ENCODE measurements around the gene CHSY1.

The CHSY1 gene

DNA sequence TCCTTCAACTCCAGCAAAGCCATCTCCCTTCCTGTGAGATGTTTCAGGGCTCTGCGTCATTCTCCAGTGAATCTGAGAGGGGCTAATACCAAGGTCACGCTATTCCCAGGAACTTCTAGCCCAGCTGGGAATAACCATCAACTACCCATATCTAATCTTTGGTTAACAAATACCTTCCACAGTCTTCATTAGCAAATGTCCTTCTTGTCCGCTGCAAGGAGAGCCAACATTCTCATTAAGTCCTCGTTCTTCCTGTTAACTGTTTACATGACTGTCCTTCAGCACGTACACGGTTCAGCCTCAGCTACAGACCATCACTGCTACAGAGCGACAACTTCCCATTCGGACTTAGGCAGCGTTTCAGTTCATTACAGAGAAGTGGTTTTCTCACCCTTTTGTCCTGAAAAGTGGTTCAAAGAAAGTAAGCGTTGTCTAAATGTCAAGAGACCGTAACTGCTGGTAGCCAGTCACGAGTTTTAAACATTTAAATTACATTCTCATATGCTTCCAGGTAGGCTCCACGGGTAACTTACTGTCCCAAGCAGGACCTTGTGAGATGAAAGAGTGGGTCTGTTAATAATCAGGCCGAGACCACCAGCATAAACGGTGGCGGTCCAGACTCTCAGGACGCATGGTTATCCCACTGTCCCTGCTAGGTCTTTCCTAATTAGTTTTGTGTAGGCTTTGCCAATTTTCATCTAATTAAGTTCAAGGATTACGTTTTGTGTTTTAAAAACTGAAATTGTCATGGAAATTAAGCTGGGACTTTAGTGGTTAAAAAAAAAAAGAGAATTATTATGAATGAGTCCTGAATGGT lies 63.8 kb downstream of the CHSY1 start:
- DNase-seq (ENCODE audit: low read depth): no peak

DNA sequence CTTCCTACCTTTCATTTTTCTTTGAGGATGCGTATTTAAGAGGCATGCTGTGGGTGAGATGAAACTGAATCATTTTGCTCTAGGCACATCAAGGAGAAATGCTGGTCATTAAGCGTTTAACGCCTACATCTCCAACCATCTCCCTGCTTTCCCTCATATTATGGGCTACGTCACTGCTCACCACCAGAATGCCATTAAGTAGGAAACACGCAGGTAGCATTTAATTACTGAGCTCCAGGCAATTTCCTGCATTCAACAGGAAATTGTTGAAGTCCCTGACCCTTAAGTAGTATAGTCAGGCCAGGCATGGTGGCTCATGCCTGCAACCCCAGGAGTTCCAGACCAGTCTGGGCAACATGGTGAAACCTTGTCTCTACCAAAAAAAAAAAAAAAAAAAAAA lies 66.1 kb downstream of the CHSY1 start:
- no peak for DNase-seq (ENCODE audit: low read depth)

DNA sequence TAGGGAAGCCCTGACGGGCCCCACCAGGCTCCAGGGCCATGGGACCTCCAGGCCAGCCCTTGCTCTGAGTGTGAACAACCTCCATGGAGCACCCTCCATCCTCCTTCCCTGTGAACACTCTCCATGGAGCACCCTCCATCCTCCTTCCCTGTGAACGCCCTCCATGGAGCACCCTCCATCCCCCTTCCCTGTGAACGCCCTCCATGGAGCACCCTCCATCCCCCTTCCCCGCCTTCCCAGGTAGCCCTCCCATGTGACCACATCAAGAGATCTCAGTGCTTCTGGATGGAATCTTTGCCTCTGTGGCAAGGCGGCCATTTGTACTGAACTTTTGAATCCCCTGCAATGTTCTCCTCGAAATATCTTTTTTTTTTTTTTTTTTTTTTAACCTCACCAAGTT lies 66.5 kb downstream of the CHSY1 start:
- DNase-seq (ENCODE audit: low read depth): no peak

DNA sequence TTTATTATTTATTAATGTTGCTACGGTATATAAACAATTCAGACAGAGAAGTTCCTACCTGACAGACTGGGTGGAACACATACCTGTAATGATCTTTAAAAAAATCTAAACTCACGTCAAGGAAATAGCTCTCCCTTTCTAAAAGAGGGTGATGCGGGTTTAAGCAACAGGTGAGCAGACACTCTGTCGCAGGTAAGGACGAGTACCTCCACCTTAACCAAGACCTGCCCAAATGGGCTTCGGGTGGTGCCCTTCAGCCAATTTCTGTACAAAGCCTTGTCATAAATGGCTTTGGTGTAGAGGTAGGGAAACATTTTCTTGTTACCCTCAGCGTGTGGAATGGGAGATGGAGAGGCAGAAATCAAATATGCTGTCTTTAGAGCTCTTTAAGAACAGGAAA lies 67.0 kb downstream of the CHSY1 start:
- DNase-seq (ENCODE audit: low read depth): no peak

DNA sequence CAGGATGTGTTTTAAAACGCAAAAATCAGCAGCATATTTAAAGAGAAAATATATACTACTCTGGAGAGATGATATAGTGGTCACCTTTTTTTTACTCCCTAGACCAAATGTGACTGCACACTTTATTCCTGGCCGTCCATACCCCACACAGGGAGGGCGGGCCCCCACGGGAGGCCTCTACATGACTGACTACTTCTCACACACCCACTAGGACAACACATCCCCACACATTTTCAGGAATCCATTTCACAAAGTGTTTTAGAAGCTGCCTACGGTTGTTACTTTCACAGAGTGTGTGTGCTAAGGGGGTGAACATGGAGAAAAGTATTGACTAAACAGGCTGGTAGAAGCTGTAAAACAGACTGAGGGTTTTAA lies 67.9 kb downstream of the CHSY1 start:
- DNase-seq (ENCODE audit: low read depth): no peak

DNA sequence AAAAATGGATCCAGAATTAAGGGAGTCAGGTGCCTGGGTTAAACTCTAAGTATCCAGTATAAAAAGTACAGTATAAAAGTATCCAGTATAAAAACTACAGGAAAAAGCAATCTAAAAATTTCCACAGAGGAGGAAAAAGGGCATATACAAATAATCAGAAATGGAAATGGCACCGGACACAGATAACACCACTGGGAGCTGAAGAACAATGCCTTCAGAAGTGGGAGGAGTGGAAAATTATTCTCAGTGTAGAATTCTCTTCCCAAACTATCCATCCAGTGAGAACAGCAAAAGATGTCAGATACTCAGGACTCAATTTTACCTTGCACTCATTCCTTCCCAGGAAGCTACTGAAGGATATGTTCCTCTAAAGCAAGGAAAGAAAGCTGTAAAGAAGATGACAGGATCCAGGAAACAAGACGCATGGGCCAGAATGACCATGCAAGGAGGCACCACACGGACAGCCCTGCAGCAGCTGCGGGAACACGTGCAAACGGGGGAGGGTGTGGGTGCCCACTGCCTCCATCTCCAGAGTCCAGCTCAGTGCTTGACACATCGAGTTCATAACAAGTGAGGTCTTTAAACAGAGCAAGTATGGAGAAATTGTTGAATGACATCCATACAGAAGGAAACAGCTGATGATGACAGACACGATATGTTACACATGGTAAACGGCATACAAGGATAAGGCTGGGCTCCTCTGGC lies 68.5 kb downstream of the CHSY1 start:
- DNase-seq (ENCODE audit: low read depth): no peak

DNA sequence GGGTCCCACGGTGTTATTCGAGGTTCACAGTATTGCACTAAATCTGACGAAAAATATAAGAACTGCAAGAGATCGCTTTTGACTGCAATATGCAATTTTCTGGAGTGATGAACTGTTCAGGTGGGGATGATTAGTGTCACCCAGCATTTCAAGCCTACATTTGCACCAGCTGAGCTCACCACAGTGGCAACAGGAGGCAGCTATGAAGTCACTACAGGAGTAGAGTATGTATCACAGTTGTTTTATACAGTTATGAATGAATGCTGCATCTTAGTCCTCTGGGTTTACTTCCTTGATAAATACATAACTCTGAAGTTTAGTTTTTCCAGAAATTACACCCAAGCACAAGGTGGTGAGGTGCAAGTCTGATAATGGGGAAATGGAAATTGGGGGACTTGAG lies 69.6 kb downstream of the CHSY1 start:
- no peak for DNase-seq (ENCODE audit: low read depth)

DNA sequence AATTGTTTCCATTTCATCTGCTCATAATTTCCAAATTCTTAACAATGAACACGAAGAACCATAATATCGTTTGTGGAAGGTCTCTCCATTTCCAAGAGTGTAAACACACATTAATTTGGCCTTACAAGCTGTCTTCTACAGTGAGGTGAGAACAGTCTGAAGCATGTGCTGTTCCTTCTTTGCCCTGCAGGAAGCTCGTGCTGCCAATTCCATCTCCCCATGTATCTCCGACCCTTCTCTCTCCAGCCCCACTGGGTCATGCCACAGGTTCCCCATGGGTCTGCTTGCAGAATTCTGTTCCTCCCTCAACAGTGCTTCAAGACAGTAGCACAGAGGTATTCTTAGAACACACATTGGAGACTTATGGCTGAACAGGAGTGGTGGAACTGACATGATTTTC lies 70.5 kb downstream of the CHSY1 start:
- no peak for DNase-seq (ENCODE audit: low read depth)

DNA sequence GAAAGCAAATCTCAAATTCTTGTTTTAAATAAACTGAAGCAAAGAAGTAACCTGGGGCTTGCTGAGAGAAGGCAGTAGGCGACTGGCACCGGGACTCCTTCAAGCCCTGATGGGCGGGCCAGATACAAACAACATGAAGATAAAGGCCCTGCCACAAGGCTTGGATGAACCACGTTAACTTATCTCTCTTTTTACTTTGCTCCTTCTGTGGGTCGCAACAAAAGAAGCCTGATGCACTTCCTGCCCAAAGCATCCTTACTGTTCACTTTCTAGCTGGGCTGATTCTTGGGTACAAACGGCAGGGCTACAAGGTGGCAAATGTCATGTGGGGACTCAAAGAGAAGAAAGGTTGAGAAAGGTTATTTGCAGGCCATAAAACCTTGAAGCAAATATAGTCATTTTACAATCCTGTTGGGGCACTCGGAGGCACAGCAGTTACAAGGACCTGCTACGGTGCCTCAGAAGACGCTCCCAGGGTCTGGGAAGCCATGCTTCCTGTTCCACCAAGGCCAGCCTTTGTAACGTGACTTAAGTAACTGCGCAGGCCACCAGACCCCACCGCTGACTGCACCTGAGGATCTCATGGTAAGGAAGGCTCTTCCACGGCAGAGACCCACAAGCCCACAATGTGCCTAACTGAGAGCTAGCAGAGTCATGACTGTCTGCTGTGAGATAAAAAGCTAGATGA lies 71.1 kb downstream of the CHSY1 start:
- no peak for DNase-seq (ENCODE audit: low read depth)

DNA sequence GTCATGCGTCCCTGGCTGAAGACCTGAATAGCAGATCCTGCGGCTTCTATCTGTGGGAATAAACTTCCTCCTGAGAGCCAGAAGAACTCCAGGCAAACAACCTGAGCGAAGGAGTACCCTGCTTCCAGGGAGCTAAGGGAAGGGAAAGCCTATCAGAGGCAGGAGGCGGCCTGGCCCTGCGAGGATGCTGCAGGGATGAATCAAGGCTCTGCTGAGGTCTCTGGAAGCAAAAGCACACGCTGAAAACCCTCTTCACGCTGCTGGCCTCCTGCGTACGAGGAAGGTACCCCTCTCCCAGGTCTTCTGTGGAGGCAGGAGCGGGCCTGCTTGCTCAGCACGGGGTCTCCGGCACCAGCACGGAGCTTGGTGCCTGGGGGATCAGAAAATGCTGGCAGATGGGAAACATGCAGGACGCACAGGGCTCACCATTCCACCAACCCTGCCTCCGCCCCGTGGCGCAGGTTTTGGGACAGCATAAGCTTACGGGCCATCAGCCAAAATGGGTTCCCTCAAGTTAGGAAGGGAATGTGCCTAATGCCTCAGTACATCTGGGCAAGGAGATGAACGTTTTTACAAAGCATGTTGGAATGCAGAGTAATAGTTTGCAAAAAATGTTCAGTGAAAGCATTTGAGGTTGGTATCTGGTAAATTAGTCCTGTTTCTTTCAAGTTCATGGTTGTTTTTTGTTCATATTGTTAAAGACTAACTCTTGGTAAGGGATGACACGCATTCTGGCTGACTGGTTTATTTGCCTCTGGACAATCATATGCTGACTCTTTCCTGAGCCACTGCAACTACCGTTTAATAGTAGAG lies 72.3 kb downstream of the CHSY1 start:
- DNase-seq (ENCODE audit: low read depth): no peak

DNA sequence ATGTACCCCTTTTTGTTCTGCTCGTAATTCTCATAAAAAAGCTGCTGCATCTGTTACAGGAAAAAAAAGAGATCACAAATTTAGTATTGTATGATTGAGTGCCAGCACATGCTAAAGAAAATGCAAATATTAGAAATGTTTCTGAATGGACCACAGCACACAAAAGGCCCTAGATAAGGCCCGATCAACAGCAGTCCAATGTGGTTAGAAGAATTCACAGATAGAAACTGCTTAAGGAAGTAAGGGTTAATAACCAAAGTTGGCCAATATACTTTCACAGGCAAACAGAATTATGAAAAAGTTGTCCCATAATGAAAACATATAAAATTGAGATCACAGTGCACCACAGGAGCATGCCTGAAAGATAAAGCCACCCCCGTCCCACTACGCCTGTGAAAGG lies 72.9 kb downstream of the CHSY1 start:
- no peak for DNase-seq (ENCODE audit: low read depth)

DNA sequence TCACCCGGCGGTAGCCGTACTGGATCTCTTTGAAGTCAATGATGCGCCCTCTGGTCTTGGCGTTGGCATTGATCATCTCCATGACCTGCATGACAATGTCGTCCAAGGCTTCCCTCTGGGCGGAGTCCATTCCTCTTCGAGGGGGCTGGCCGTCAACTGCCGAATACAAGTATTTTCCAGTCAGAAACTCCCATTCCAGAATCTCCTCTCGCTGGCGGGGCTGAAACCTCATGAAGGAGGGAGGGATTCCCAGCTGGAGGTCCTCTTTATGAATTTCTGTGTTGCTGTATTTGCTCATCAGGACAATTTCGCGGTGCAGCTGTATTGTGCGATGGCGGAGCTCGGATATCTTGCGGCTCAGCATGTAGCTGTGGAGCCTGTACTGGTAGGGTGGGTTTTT lies 73.4 kb downstream of the CHSY1 start:
- no peak for DNase-seq (ENCODE audit: low read depth)

DNA sequence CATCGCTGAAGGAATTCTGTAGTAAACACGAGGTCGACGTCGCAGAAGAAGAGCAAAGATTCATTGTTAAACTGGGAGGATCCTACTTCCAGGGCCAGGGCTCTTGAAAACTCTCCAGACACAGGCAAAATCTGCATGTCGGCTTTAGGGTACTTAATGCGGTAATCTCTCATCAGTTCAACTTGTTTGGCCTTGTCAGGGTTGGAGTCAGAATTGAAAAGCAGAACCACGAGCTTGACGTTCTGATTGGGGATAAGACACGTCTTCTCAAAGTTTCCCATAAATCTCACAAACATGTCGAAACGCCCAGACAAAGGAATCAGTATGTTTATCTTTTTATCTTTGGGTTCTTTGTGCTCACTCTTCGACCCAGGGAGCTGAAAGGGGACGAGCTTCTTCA lies 74.0 kb downstream of the CHSY1 start:
- no peak for DNase-seq (ENCODE audit: low read depth)

DNA sequence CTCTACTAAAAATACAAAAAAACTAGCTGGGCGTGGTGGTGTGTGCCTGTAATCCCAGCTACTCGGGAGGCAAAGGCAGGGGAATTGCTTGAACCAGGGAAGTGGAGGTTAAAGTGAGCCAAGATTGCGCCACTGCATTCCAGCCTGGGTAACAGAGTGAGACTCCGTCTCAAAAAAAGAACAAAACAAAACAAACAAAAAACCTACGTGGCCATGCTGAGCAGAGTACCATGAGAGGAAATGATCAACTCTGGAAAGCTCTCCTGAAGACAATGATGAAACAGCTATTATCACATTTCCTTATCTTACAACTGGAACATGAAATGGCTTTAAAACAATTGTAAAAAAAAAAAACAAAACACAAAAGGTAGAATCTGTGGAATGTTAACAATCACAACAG lies 75.2 kb downstream of the CHSY1 start:
- no peak for DNase-seq (ENCODE audit: low read depth)

DNA sequence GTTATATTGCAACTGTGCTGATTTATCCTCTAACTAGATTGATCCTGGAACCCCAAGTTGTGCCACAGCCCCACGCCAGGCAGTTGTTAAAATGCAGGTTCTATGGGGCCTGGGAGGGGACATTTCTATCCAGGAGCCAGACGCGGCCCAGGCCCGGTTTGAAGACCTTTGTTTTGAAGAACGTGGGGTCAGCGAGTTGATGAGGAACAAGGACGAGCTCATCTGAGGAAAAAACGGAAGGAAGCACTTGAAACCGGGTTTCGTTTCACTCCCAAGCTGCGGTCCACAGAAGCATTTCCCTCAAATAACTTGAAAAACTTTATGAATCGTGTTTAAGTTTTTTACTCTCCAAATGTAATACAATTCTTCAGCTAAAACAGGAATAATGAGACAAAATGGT lies 76.4 kb downstream of the CHSY1 start:
- DNase-seq (ENCODE audit: low read depth): no peak

DNA sequence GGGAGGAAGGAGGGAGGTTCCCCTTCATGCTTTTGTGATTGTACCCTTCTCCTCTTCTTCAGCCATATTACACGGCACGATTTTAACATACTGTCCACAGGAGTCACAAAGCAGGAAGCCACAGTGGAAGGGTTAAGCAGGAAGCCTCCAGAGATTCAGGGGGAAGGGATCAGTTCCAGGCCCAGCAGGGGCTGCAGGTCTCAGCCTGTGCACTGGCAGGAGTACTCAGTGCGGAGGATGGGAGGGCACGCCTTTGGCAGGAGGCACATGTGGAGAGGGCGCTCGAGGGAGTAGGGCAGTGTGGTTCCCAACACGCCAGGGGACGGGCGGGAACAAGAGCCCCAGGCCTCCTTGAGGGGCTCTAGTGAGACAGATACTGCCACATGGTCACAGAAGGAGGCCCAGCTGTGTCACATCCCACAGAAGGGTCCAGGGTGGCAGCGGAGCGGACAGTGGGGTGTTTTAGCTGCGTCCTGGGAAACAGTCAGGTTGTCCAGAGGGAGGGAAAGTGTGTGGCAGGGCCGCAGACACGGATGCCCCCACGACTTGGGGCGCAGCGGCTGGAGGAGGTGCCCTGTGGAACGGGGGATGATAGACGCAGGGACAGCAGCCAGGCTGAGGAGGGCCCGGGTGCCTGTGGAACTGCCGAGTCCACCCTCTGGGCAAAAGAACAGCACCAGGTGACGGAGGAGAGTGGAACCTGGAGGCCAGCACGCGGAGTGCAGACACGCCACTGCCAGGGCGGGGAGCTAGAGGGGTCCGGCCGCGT lies 77.5 kb downstream of the CHSY1 start:
- DNase-seq (ENCODE audit: low read depth): no peak

DNA sequence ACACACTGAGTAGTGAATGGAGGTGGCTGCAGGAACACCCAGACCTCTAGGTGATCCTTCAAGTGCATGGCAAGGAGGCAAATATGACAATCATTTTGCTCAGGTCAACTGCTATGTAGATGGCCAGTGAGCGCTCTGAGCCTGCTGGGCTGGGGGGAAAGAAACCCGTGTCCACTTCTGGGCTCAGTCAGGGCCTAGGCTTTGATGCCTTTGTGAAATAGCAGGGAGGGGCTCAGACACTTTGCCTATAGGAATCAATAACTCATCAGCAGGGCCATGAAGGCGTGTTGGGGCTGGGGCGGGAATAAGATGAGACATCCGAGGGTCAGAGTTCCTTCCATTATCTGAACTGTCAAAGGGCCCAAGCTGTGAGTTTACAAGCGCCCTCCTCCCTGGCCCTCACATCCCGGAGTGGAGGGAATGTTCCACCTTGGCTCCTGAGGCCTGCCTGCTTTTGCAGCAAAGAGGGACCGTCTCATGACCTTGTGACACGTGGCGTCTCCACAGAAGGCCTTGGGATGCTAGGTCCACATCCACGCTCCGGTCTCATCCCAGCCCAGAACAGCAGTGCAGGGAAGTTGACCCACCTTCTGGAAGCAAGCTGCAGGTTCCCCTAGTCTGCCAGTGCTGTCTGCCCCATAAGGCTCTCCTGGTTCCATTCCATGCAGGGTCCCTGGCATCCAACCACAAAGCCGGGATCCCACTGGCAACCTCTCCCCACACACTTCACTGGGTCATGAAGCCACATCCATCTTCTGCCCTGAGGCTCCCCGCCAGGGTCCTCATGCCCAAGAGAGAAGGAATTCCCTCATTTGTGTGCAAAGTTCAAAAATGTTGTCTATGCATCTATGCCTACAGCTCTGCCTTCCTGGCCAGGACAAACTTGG lies 78.4 kb downstream of the CHSY1 start:
- DNase-seq (ENCODE audit: low read depth): no peak

DNA sequence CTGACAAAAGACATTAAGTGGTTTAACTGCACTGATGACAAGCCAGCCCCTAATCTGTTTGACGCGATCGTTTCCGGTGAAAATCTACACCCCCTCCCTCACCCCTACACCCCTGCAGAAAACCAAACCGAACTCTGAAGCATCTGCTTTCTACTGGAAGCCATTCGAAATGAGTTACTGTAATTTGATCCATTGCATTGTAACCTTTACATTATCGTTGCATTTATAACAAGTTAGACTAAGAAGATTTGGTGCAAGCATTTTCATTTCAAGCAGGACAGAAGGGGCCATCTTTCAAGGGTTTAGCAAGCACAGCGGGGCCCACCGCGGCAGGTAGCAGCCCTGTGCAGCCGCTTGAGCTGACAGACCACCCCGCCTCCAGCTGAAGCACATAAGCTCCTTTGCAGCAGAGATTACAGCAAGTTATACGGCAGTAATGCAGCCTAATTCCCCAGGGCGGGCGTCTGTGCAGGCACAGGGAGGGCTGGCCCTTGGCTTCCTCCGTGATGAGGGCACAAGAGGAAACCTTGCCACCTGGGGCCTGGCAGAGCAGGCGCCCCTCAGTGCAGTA lies 79.3 kb downstream of the CHSY1 start:
- DNase-seq (ENCODE audit: low read depth): no peak

DNA sequence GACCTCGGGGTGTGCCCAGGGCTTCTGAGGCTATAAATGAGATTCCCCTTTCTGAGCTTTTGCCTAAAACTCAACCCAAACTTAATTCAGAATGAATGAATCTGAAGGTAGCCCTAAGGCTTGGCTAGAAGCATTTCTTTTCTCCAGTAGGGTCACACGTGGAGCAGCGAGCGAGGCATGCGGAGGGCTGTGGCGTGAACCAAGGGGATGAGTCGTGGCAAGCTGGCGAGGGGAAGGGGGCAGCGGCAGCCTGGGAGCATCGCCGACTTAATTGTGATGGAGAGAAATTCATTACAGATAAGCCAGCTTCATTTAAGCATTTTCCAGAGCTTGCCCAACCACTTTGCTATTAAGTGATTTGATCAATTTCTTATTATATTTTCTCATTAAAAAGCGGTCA lies 79.9 kb downstream of the CHSY1 start:
- no peak for DNase-seq (ENCODE audit: low read depth)

Data from stimulated activated CD8-positive, alpha-beta memory T cell treated with anti-CD3 and anti-CD28 coated beads, Interleukin-12 subunit alpha, Interleukin-12 subunit beta, amount 100 ng/mL, for 4 hours (primary cell).